Stimulated activated CD4-positive, alpha-beta T cell treated with anti-CD3 and anti-CD28 coated beads, Interleukin-1b, Interleukin-23, amount 100 ng/mL, for 4 hours (primary cell): ENCODE results near the gene EARS2.
"Not testable (repeated sequence)": the region's sequence is repeated elsewhere in the genome, so short reads cannot be mapped to it uniquely, and the experiment has no call there.

Experiments used
- DNase-seq, 2 donors: peaks; one replicate each; pipeline ENCODE4 v3.0.0-alpha.2; 2020; ENCODE audit warnings: low read depth in 2 of 2

Gene EARS2

GRCh38 chr16:23527961-23528643 lies 29.0 kb downstream of the EARS2 start:
- DNase-seq = no peak

- no peak for DNase-seq
Observed at GRCh38 chr16:23524886-23525285, 32.3 kb downstream of the EARS2 start.

- no peak for DNase-seq
Observed at GRCh38 chr16:23523876-23524385, 33.2 kb downstream of the EARS2 start.

- DNase-seq = no peak
Observed at GRCh38 chr16:23523321-23523720, 33.8 kb downstream of the EARS2 start.

- no peak for DNase-seq
Observed at GRCh38 chr16:23521965-23522364, 35.2 kb downstream of the EARS2 start.

GRCh38 chr16:23521037-23521743 lies 36.0 kb downstream of the EARS2 start:
- DNase-seq = no peak

GRCh38 chr16:23520500-23520899 lies 36.6 kb downstream of the EARS2 start:
- DNase-seq = no peak

- no peak for DNase-seq
Observed at GRCh38 chr16:23519282-23519681, 37.9 kb downstream of the EARS2 start.

GRCh38 chr16:23518435-23518891 lies 38.7 kb downstream of the EARS2 start:
- no peak for DNase-seq

- DNase-seq = no peak
Observed at GRCh38 chr16:23516366-23517137, 40.6 kb downstream of the EARS2 start.

GRCh38 chr16:23515881-23516280 lies 41.3 kb downstream of the EARS2 start:
- no peak for DNase-seq

- no peak for DNase-seq
Observed at GRCh38 chr16:23514381-23515152, 42.6 kb downstream of the EARS2 start.

- DNase-seq = no peak
Observed at GRCh38 chr16:23512168-23512695, 44.9 kb downstream of the EARS2 start.

- no peak for DNase-seq
Observed at GRCh38 chr16:23511731-23512130, 45.4 kb downstream of the EARS2 start.

GRCh38 chr16:23510915-23511270 lies 46.3 kb downstream of the EARS2 start:
- DNase-seq = not testable (repeated sequence)

- DNase-seq = peak; percentile 69 to 78
Observed at GRCh38 chr16:23510164-23510914, 46.8 kb downstream of the EARS2 start, which contains the start of gene GGA2. GGA2 (minus strand) TSS chr16:23510494; CDS start chr16:23510411, 83 bp downstream.

- DNase-seq = no peak
Observed at GRCh38 chr16:23509782-23510163, 47.4 kb downstream of the EARS2 start.

GRCh38 chr16:23509441-23509754 lies 47.8 kb downstream of the EARS2 start:
- DNase-seq = no peak

- no peak for DNase-seq
Observed at GRCh38 chr16:23508589-23509440, 48.3 kb downstream of the EARS2 start.

- no peak for DNase-seq
Observed at GRCh38 chr16:23506606-23506994, 50.5 kb downstream of the EARS2 start.
